A673 (cell line): Measurements from ENCODE around the gene ZSCAN12. TPM values are rescaled to one million over a fixed set of nuclear protein-coding genes. Genes with fewer than 3 reads are reported as not detected.

Experiments
- BruUV-seq: library from RNA; stranded (reverse); fragments of 400-500 nt; replicated peaks from 2 replicates; lab custom pipeline; 2021; lab: Mats Ljungman, UMichigan
- CTCF ChIA-PET: fragments of 300-600 bp; sonication (Branson Sonifier 250); formaldehyde crosslinking; loops from one replicate; lab custom pipeline; 2022; ENCODE audit warnings: antibody characterized with exemption; lab: Charles Lee
- POLR2A ChIA-PET: fragments of 300-600 bp; sonication (Branson Sonifier 250); formaldehyde crosslinking; loops from one replicate; lab custom pipeline; 2022; ENCODE audit warnings: antibody characterized with exemption; ENCODE audit not compliant: low non-redundant PET; lab: Charles Lee
- DNase-seq: peaks from one replicate; pipeline ENCODE4 v3.0.0-alpha.2; 2015; ENCODE audit warnings: low spot score
- H3K27ac ChIP-seq: fragments of 200-600 bp; sonication (generic); 2 replicates; pipeline ENCODE4 v1.5.1; 2016; ENCODE audit warnings: mixed run types, low read depth, mild to moderate bottlenecking, mixed read lengths, antibody characterized with exemption, low read length; ENCODE audit not compliant: poor library complexity, severe bottlenecking
- H3K27me3 ChIP-seq: fragments of 200-600 bp; sonication (generic); replicated peaks from 2 replicates; pipeline ENCODE4 v1.6.1; 2017; ENCODE audit warnings: mixed run types, low read depth, mild to moderate bottlenecking, mixed read lengths, antibody characterized with exemption, low read length; ENCODE audit not compliant: insufficient read depth, poor library complexity
- H3K36me3 ChIP-seq: fragments of 200-600 bp; sonication (generic); 2 replicates; pipeline ENCODE4 v1.6.1; 2016; ENCODE audit warnings: mixed run types, mild to moderate bottlenecking, mixed read lengths, antibody characterized with exemption, low read length; ENCODE audit not compliant: insufficient read depth, poor library complexity, severe bottlenecking
- H3K4me1 ChIP-seq: fragments of 200-600 bp; sonication (generic); 2 replicates; pipeline ENCODE4 v1.6.1; 2017; ENCODE audit warnings: mixed run types, mild to moderate bottlenecking, mixed read lengths, antibody characterized with exemption, low read length; ENCODE audit not compliant: insufficient read depth, poor library complexity, severe bottlenecking
- H3K4me3 ChIP-seq: fragments of 200-600 bp; sonication (generic); 2 replicates; pipeline ENCODE4 v1.5.1; 2016; ENCODE audit warnings: low read depth, mixed run types, mild to moderate bottlenecking, mixed read lengths, low read length; ENCODE audit not compliant: poor library complexity, severe bottlenecking
- H3K9me3 ChIP-seq: fragments of 200-600 bp; sonication (generic); 2 replicates; pipeline ENCODE4 v1.6.1; 2016; ENCODE audit warnings: mixed run types, low read depth, mild to moderate bottlenecking, mixed read lengths, antibody characterized with exemption, low read length; ENCODE audit not compliant: poor library complexity, severe bottlenecking
- CTCF ChIP-seq: fragments of 300-800, 200-600 bp; sonication (generic); conservative IDR thresholded peaks from 2 replicates; pipeline ENCODE4 v1.5.1; 2017; ENCODE audit warnings: low read depth, mild to moderate bottlenecking, antibody characterized with exemption, low read length, moderate library complexity, mixed read lengths
- EZH2 ChIP-seq: fragments of 200-600 bp; sonication (generic); IDR thresholded peaks from 2 replicates; pipeline ENCODE4 v1.6.1; 2017; ENCODE audit warnings: borderline replicate concordance, low read depth, mild to moderate bottlenecking, mixed read lengths, antibody characterized with exemption, low read length; ENCODE audit not compliant: poor library complexity, severe bottlenecking
- intact Hi-C: fragments of 100-400 bp; cut with micrococcal nuclease; formaldehyde crosslinking; loops from one replicate; pipeline ENCODE4 v1.10.0; 2022; ENCODE audit not compliant: unreplicated experiment
- total RNA-seq: library from RNA; stranded (reverse); gene quantifications from 2 replicates; pipeline ENCODE4 v1.2.3, GENCODE V29; 2021

Gene ZSCAN12
- total RNA-seq, 1 experiment from 2014 or later = 13.1 TPM

GRCh38 chr6:28334286-28335039 lies 65.1 kb downstream of the ZSCAN12 start:
- no peaks in the 10 kb centered on the region for H3K9me3 ChIP-seq
- H3K4me3 ChIP-seq = no peak overlapping the region
- no peak for TF ChIP-seq EZH2
- TF ChIP-seq CTCF = no peak
- CTCF ChIA-PET = no interaction called here
- intact Hi-C loops = loop anchor here (5.0 kb wide), 1 partner anchor 197 kb away; no protein-coding TSS in a partner anchor
- no peaks in the 10 kb centered on the region for H3K4me1 ChIP-seq
- H3K36me3 ChIP-seq = no peaks in the 10 kb centered on the region
- no TSS peak for BruUV-seq
- H3K27ac ChIP-seq = no peak overlapping the region
- DNase-seq = no peak
- H3K27me3 ChIP-seq = no peaks in the 10 kb centered on the region
- POLR2A ChIA-PET = no interaction called here

- no peaks in the 10 kb centered on the region for H3K36me3 ChIP-seq
- no peaks in the 10 kb centered on the region for H3K27me3 ChIP-seq
- no peaks in the 10 kb centered on the region for H3K4me1 ChIP-seq
- no peak for TF ChIP-seq EZH2
- no peak for TF ChIP-seq CTCF
- BruUV-seq = no TSS peak
- no peaks in the 10 kb centered on the region for H3K9me3 ChIP-seq
- H3K4me3 ChIP-seq = no peak overlapping the region
- CTCF ChIA-PET = interaction anchor here (0.6 kb wide), 1 partner anchor 50 kb away, joined by 3 read pairs; no protein-coding TSS in a partner anchor
- intact Hi-C loops = no loop called here
- POLR2A ChIA-PET = no interaction called here
- DNase-seq = no peak
- no peak overlapping the region for H3K27ac ChIP-seq
Measured at GRCh38 chr6:28333599-28334018, 65.9 kb downstream of the ZSCAN12 start.

GRCh38 chr6:28333047-28333446 lies 66.5 kb downstream of the ZSCAN12 start:
- no peaks in the 10 kb centered on the region for H3K9me3 ChIP-seq
- TF ChIP-seq CTCF (no peak), EZH2 (no peak)
- no peaks in the 10 kb centered on the region for H3K36me3 ChIP-seq
- no peaks in the 10 kb centered on the region for H3K27me3 ChIP-seq
- intact Hi-C loops = no loop called here
- ChIA-PET CTCF (interaction anchor here (0.6 kb wide), 1 partner anchor 50 kb away, joined by 3 read pairs; no protein-coding TSS in a partner anchor), POLR2A (no interaction called here)
- BruUV-seq = no TSS peak
- H3K4me3 ChIP-seq = no peak overlapping the region
- no peaks in the 10 kb centered on the region for H3K4me1 ChIP-seq
- no peak overlapping the region for H3K27ac ChIP-seq
- no peak for DNase-seq
